GM18502 (cell line): ENCODE measurements around the gene CPE.
A peak's percentile ranks its signal among the peaks of the same experiment; 100 is the strongest.
"Not testable (repeated sequence)": the region's sequence is repeated elsewhere in the genome, so short reads cannot be mapped to it uniquely, and the experiment has no call there.

Source experiments
- ATAC-seq: cut with Tn5 transposase; IDR thresholded peaks from one replicate; pipeline ENCODE4 v1.9.1; 2021; ENCODE audit warnings: mild to moderate bottlenecking; ENCODE audit not compliant: unreplicated experiment, poor library complexity

CPE gene

GRCh38 chr4:165457793-165458192 lies 79.0 kb downstream of the CPE start:
- no peak for ATAC-seq

- ATAC-seq: no peak
Measured at GRCh38 chr4:165458471-165458870, 79.7 kb downstream of the CPE start.

GRCh38 chr4:165461159-165461821 lies 82.5 kb downstream of the CPE start:
- no peak for ATAC-seq

- ATAC-seq: no peak
Measured at GRCh38 chr4:165462009-165462408, 83.2 kb downstream of the CPE start.

GRCh38 chr4:165464376-165464775 lies 85.6 kb downstream of the CPE start:
- ATAC-seq: peak; percentile 12

- peak; percentile 80 for ATAC-seq
Measured at GRCh38 chr4:165464813-165465381, 86.1 kb downstream of the CPE start.

GRCh38 chr4:165470009-165470408 lies 91.2 kb downstream of the CPE start:
- no peak for ATAC-seq

GRCh38 chr4:165472943-165473676 lies 94.3 kb downstream of the CPE start:
- ATAC-seq: no peak

- ATAC-seq: no peak
Measured at GRCh38 chr4:165474784-165475705, 96.2 kb downstream of the CPE start.

GRCh38 chr4:165475706-165476070 lies 96.9 kb downstream of the CPE start:
- no peak for ATAC-seq

- ATAC-seq: no peak
Measured at GRCh38 chr4:165476214-165477098, 97.6 kb downstream of the CPE start.

GRCh38 chr4:165477799-165478198 lies 99.0 kb downstream of the CPE start:
- no peak for ATAC-seq

- no peak for ATAC-seq
Measured at GRCh38 chr4:165478260-165478659, 99.5 kb downstream of the CPE start.

- no peak for ATAC-seq
Measured at GRCh38 chr4:165481053-165481835, 102.4 kb downstream of the CPE start.

GRCh38 chr4:165489786-165490185 lies 111.0 kb downstream of the CPE start:
- no peak for ATAC-seq

- not testable (repeated sequence) for ATAC-seq
Measured at GRCh38 chr4:165492583-165492982, 113.8 kb downstream of the CPE start.

GRCh38 chr4:165493359-165493758 lies 114.6 kb downstream of the CPE start:
- ATAC-seq: peak; percentile 99

- ATAC-seq: peak; percentile 76
Measured at GRCh38 chr4:165502916-165503907, 124.4 kb downstream of the CPE start.
